H9 (cell line): ENCODE measurements around the gene PLA2G4D. TPM values are rescaled to one million over a fixed set of nuclear protein-coding genes. Genes with fewer than 3 reads are reported as not detected.

Experiments used
- DNase-seq: peaks from one replicate; pipeline ENCODE4 v3.0.0-alpha.2; 2017
- H2AFZ ChIP-seq: one replicate; pipeline ENCODE4 v1.6.1; 2013; ENCODE audit warnings: mild to moderate bottlenecking, low read length, control low read depth, moderate library complexity
- H2AK5ac ChIP-seq: 2 replicates; pipeline ENCODE4 v1.6.1; 2013; ENCODE audit warnings: low read length, control low read depth, mixed read lengths; ENCODE audit not compliant: insufficient read length
- H2BK120ac ChIP-seq: one replicate; pipeline ENCODE4 v1.6.1; 2013; ENCODE audit warnings: low read depth, mild to moderate bottlenecking, low read length, control low read depth, inconsistent platforms; ENCODE audit not compliant: poor library complexity, severe bottlenecking
- H2BK12ac ChIP-seq: 2 replicates; pipeline ENCODE4 v1.6.1; 2013; ENCODE audit warnings: low read length, control low read depth, mixed read lengths, low read depth; ENCODE audit not compliant: insufficient read length
- H2BK15ac ChIP-seq: 2 replicates; pipeline ENCODE4 v1.6.1; 2013; ENCODE audit warnings: low read depth, low read length, control low read depth
- H2BK20ac ChIP-seq: one replicate; pipeline ENCODE4 v1.6.1; 2013; ENCODE audit warnings: low read depth, mild to moderate bottlenecking, low read length, control low read depth, inconsistent platforms; ENCODE audit not compliant: poor library complexity, severe bottlenecking
- H2BK5ac ChIP-seq: 2 replicates; pipeline ENCODE4 v1.6.1; 2013; ENCODE audit warnings: low read length, control low read depth, mixed read lengths; ENCODE audit not compliant: insufficient read length
- H3K14ac ChIP-seq: 2 replicates; pipeline ENCODE4 v1.6.1; 2013; ENCODE audit warnings: low read length, control low read depth; ENCODE audit not compliant: insufficient read depth
- H3K18ac ChIP-seq: 2 replicates; pipeline ENCODE4 v1.6.1; 2013; ENCODE audit warnings: low read depth, mild to moderate bottlenecking, mixed read lengths, low read length, control low read depth; ENCODE audit not compliant: insufficient read length
- H3K23ac ChIP-seq: 2 replicates; pipeline ENCODE4 v1.6.1; 2013; ENCODE audit warnings: low read length, control low read depth, mixed read lengths, low read depth; ENCODE audit not compliant: insufficient read length
- H3K23me2 ChIP-seq: 2 replicates; pipeline ENCODE4 v1.6.1; 2013; ENCODE audit warnings: low read depth, mild to moderate bottlenecking, mixed read lengths, low read length, control low read depth; ENCODE audit not compliant: insufficient read length, poor library complexity, severe bottlenecking
- H3K27ac ChIP-seq: 2 replicates; pipeline ENCODE4 v1.5.1; 2013; ENCODE audit warnings: low read length, control low read depth, mixed read lengths, low read depth; ENCODE audit not compliant: insufficient read length
- H3K27me3 ChIP-seq: 2 replicates; pipeline ENCODE4 v1.6.1; 2013; ENCODE audit warnings: low read length, control low read depth, inconsistent platforms; ENCODE audit not compliant: insufficient read depth
- H3K4ac ChIP-seq: 2 replicates; pipeline ENCODE4 v1.6.1; 2013; ENCODE audit warnings: low read depth, mild to moderate bottlenecking, control low read depth, inconsistent platforms, low read length, moderate library complexity
- H3K4me1 ChIP-seq: 2 replicates; pipeline ENCODE4 v1.6.1; 2013; ENCODE audit warnings: low read length, control low read depth, inconsistent platforms; ENCODE audit not compliant: insufficient read depth
- H3K4me2 ChIP-seq: 2 replicates; pipeline ENCODE4 v1.6.1; 2013; ENCODE audit warnings: low read length, control low read depth, mixed read lengths; ENCODE audit not compliant: insufficient read length, insufficient read depth
- H3K56ac ChIP-seq: 2 replicates; pipeline ENCODE4 v1.6.1; 2013; ENCODE audit warnings: low read depth, mild to moderate bottlenecking, mixed read lengths, low read length, control low read depth; ENCODE audit not compliant: insufficient read length
- H3K79me1 ChIP-seq: 2 replicates; pipeline ENCODE4 v1.6.1; 2013; ENCODE audit warnings: low read depth, mild to moderate bottlenecking, moderate library complexity, low read length, control low read depth, inconsistent platforms; ENCODE audit not compliant: insufficient read depth, poor library complexity, severe bottlenecking
- H3K79me2 ChIP-seq: 2 replicates; pipeline ENCODE4 v1.6.1; 2013; ENCODE audit warnings: low read length, control low read depth, inconsistent platforms; ENCODE audit not compliant: insufficient read depth
- H3K9ac ChIP-seq: 2 replicates; pipeline ENCODE4 v1.6.1; 2013; ENCODE audit warnings: low read length, control low read depth, mixed read lengths; ENCODE audit not compliant: insufficient read length; ENCODE audit errors: extremely low read depth
- H3K9me3 ChIP-seq: one replicate; pipeline ENCODE4 v1.6.1; 2013; ENCODE audit warnings: low read depth, low read length, inconsistent platforms; ENCODE audit not compliant: control insufficient read depth
- H3T11ph ChIP-seq: one replicate; pipeline ENCODE4 v1.6.1; 2013; ENCODE audit warnings: mild to moderate bottlenecking, low read length, control low read depth, inconsistent platforms
- H4K20me1 ChIP-seq: one replicate; pipeline ENCODE4 v1.6.1; 2013; ENCODE audit not compliant: control insufficient read depth, insufficient read length, insufficient read depth
- H4K5ac ChIP-seq: 2 replicates; pipeline ENCODE4 v1.6.1; 2013; ENCODE audit warnings: low read depth, mild to moderate bottlenecking, mixed read lengths, low read length, control low read depth; ENCODE audit not compliant: insufficient read length
- H4K8ac ChIP-seq: replicated peaks from 2 replicates; pipeline ENCODE4 v1.6.1; 2013; ENCODE audit warnings: low read length, control low read depth, mixed read lengths, low read depth; ENCODE audit not compliant: insufficient read length
- H4K91ac ChIP-seq: 2 replicates; pipeline ENCODE4 v1.6.1; 2013; ENCODE audit warnings: low read depth, mild to moderate bottlenecking, moderate library complexity, mixed read lengths, low read length, control low read depth; ENCODE audit not compliant: insufficient read length
- H3K27ac Mint-ChIP-seq, 3 experiments: 2 replicates in 2 of 3; 3 replicates in 1 of 3; pipeline ENCODE4 v1.8.0; 2020 to 2021; ENCODE audit warnings: mixed read lengths in 3 of 3, mild to moderate bottlenecking in 1 of 3, moderate library complexity in 1 of 3
- H3K27me3 Mint-ChIP-seq: 2 replicates; pipeline ENCODE4 v1.8.0; 2021; ENCODE audit warnings: low read depth, mild to moderate bottlenecking, moderate library complexity, mixed read lengths
- H3K36me3 Mint-ChIP-seq, 3 experiments: 2 replicates in 2 of 3; 3 replicates in 1 of 3; pipeline ENCODE4 v1.8.0; 2020 to 2021; ENCODE audit warnings: low read depth in 3 of 3, mixed read lengths in 3 of 3; ENCODE audit not compliant: insufficient read depth in 1 of 3
- H3K4me1 Mint-ChIP-seq, 2 experiments: 2 replicates each; pipeline ENCODE4 v1.8.0; 2020; ENCODE audit warnings: mixed read lengths in 2 of 2
- H3K4me3 Mint-ChIP-seq, 2 experiments: 2 replicates in 1 of 2; 3 replicates in 1 of 2; pipeline ENCODE4 v1.8.0; 2020 to 2021; ENCODE audit warnings: mild to moderate bottlenecking in 2 of 2, mixed read lengths in 2 of 2, moderate library complexity in 1 of 2
- H3K9me3 Mint-ChIP-seq, 2 experiments: 2 replicates in 1 of 2; 3 replicates in 1 of 2; pipeline ENCODE4 v1.8.0; 2020; ENCODE audit warnings: mild to moderate bottlenecking in 2 of 2, mixed read lengths in 2 of 2, moderate library complexity in 1 of 2
- CTCF ChIP-seq: fragments of 200-600 bp; sonication (generic); conservative IDR thresholded peaks from 3 replicates; pipeline ENCODE4 v1.8.0; 2021; ENCODE audit warnings: antibody characterized with exemption, mild to moderate bottlenecking
- WGBS: extraction: QIAGEN DNeasy Blood & Tissue Kit; methylation state at CpG from one replicate; pipeline ENCODE4 v1.1.7; 2013; ENCODE audit warnings: missing lambda C conversion rate, low lambda C conversion rate, mixed read lengths; ENCODE audit not compliant: insufficient read length; ENCODE audit errors: extremely low coverage; 5-methylcytosine and 5-hydroxymethylcytosine counted together
- total RNA-seq: library from RNA; stranded (reverse); gene quantifications from 2 replicates; pipeline ENCODE4 v1.2.1, GENCODE V29; 2021

The PLA2G4D gene
- total RNA-seq, 1 experiment from 2014 or later, result 0.33 TPM

GRCh38 chr15:42046597-42046996 is 47.8 kb downstream of the PLA2G4D start:
- no peak overlapping the region for H4K91ac ChIP-seq
- H4K8ac ChIP-seq, result no peak overlapping the region
- no peak overlapping the region for H2BK120ac ChIP-seq
- H3K36me3 Mint-ChIP-seq, result no peaks in the 10 kb centered on the region
- H3K27me3 ChIP-seq, result no peaks in the 10 kb centered on the region
- no peak overlapping the region for H3K56ac ChIP-seq
- H2AK5ac ChIP-seq, result no peak overlapping the region
- no peak overlapping the region for H2BK12ac ChIP-seq
- no peak for DNase-seq
- no peaks in the 10 kb centered on the region for H3K79me2 ChIP-seq
- no peak overlapping the region for H3K4me3 Mint-ChIP-seq
- no peaks in the 10 kb centered on the region for H3K4me1 ChIP-seq
- H3K23me2 ChIP-seq, result no peaks in the 10 kb centered on the region
- no peak overlapping the region for H4K5ac ChIP-seq
- H3K27ac ChIP-seq, result no peak overlapping the region
- H3K9me3 Mint-ChIP-seq, result no peaks in the 10 kb centered on the region
- H3K27me3 Mint-ChIP-seq, result no peaks in the 10 kb centered on the region; the same call in 1 of the 2 replicates
- H3K18ac ChIP-seq, result no peak overlapping the region
- H4K20me1 ChIP-seq, result no peaks in the 10 kb centered on the region
- TF ChIP-seq CTCF, result no peak
- no peak overlapping the region for H3K14ac ChIP-seq
- no peak overlapping the region for H3K23ac ChIP-seq
- H3K9ac ChIP-seq, result no peak overlapping the region
- H2AFZ ChIP-seq, result no peak overlapping the region
- H2BK15ac ChIP-seq, result no peak overlapping the region
- H3K9me3 ChIP-seq, result no peaks in the 10 kb centered on the region
- no CpG with 5 or more reads among the region's 2 CpGs for WGBS
- H3K4me1 Mint-ChIP-seq, result peaks cover 12 to 13% of the 10 kb centered on the region in 2 experiments
- H2BK20ac ChIP-seq, result no peak overlapping the region
- H3K27ac Mint-ChIP-seq, result no peak overlapping the region
- H3K4ac ChIP-seq, result no peak overlapping the region
- H3K4me2 ChIP-seq, result no peak overlapping the region
- H3T11ph ChIP-seq, result no peak overlapping the region
- H3K79me1 ChIP-seq, result no peaks in the 10 kb centered on the region
- no peak overlapping the region for H2BK5ac ChIP-seq
